HG02943 (cell line): ENCODE data around the gene COLQ.
A peak's percentile ranks its signal among the peaks of the same experiment; 100 is the strongest.
"Not testable (repeated sequence)": the region's sequence is repeated elsewhere in the genome, so short reads cannot be mapped to it uniquely, and the experiment has no call there.

Experiments used
- ATAC-seq: cut with Tn5 transposase; IDR thresholded peaks from one replicate; pipeline ENCODE4 v1.9.1; 2021; ENCODE audit warnings: mild to moderate bottlenecking, low read depth, moderate library complexity; ENCODE audit not compliant: unreplicated experiment

Gene COLQ

GRCh38 chr3:15521573-15521965 lies at the start of gene COLQ:
Gene COLQ, minus strand, starts transcription at chr3:15521706. Its CDS starts 81 bp downstream, at chr3:15521625.
- ATAC-seq, result no peak

DNA sequence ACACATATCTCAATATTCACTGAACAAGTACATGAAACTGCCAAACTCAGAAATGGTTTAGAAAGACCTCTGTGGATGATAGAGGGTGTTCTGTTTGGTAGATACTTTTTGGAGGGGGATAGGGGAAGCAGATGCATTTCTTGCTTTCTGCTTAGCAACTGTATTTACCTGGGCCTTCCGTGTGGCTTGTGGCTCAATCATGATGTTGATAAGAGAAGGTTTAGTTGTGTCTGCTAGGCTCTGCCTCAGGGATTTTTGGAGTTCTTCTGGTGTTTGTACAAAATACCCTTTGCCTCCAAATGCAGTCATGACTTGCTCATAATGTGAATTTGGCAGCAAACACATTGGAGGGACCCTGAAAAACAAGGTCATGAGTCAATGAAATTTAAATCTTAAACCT lies 41.7 kb upstream of the COLQ start:
- ATAC-seq, result no peak

DNA sequence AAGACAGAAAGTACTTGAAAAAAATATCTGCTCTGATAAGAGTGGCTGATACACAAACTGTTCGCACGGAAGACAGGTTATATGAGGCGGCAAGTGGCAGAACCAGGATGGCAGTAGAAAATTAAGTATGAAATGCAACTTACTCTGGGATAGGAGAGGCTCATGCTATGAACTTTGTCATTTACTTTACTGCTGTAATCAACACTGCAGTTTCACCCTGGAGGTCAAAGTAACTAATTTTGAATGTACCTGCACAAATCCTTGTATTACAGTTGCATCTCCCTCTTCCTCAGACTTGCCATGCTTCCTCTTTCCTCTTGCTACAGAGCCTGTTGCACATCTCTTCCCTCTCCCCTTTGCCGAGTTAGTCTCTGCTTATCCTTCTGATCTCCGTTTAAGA lies 41.1 kb upstream of the COLQ start:
- ATAC-seq, result no peak

DNA sequence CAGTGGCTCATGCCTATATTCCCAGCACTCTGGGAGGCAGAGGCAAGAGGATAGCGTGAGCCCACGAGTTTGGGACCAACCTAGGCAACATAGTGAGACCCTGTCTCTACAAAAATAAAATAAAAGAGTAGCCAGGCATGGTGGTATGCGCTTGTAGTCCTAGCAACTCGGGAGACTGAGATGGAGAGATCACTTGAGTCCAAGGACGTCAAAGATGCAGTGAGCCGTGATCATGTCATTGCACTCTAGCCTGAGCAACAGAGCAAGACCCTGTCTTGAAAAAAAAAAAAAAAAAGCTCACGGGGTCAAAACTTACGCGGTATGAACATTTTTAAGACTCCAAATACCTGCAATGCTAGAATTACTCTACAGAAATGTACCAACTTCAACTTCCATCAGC lies 37.1 kb upstream of the COLQ start:
- no peak for ATAC-seq

DNA sequence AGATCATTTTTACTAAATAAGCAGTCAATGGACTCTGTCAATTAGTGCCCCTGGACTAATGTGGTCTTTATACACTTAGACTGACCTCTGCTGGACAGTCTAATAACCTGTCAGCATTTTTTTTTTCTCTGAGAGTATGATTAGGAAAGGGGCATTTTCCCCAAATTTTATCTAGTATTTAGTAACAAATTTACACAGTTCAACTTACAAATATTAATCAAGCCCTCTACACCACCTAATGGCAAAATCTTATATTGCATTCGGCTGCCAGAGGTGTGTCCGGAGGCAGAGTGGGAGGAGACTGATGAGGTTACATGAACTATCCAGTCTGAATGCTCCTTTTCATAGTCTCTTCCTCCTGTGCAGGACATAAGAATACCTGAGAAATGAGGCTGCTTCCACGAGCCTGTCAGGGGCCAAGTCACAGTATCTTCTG lies 36.0 kb upstream of the COLQ start:
- ATAC-seq, result peak; percentile 55

DNA sequence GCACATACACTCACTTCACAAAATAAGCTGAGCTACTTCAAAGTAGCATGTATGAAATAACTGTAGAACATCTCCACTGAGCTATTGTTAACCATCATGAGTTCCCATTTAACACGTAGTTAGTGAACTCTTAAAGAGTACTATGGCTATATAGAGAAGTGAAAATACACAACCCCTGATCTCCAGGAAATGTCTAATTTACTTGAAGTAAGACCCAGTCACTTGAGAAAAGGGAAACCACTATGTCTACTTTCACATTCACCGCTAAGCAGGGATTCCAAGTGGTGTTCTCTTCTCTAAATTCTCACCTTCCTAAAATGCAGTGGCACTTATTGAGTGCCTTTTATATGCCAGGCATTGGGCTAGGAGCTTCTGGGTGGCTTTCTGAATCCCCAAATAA lies 35.0 kb upstream of the COLQ start:
- peak; percentile 65 for ATAC-seq

- no peak for ATAC-seq
Measured at GRCh38 chr3:15553749-15554148, 32.2 kb upstream of the COLQ start.

DNA sequence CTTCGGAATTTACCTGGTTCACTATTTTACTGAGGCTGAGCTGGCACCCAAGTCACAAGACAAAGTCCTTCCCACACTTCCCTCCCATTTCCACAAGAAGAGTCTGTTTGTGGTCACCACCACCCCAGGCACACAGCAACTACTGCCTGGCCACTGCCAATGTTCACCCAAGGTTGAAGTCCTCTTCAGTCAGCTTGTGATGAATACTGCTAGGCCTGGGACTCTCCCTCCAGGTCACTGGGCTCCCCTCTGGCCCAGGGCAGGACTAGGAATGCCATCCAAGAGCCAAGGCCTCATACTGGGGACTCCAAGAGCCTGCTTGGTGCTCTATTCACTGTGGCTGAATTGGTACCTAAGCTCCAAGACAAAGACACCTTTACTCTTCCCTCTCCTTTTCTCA lies 30.4 kb upstream of the COLQ start:
- ATAC-seq, result no peak

DNA sequence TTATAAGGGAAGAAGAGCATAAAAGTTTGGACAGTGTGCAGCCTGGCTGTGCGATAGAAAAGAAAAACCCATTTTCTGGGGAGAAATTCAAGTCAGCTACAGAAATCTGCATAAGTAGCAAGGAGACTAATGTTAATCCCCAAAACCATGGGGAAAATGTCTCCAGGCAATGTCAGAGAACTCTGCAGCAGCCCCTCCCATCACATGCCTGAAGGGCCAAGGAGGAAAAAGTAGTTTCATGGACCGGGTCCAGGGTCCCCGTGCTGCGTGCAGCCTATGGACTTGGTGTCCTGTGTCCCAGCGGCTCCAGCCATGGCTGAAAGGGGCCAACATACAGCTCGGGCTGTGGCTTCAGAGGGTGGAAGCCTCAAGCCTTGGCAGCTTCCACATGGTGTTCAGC lies 28.3 kb upstream of the COLQ start:
- no peak for ATAC-seq

DNA sequence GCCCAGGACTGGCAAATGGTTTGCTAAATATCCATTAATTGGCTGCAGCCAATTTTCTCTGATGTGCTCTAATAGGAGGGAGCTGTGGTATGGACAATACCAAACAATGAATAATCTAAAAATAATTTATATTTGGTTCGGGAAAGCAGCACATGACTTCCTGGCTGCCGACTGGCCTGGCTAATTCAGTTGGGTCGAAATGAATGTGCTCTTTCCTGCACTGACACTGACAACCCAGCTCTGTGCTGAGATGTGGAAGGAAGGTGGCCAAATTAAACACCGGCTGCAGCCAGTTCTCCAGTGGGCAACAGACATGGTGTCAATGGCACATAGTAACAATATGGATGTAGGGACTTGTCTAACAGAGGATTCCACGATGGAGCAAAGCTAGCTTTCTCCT lies 21.1 kb upstream of the COLQ start:
- ATAC-seq, result no peak

- ATAC-seq, result no peak
Measured at GRCh38 chr3:15541371-15541770, 19.9 kb upstream of the COLQ start.

- ATAC-seq, result no peak
Measured at GRCh38 chr3:15539066-15539465, 17.6 kb upstream of the COLQ start.

GRCh38 chr3:15538345-15538744 lies 16.8 kb upstream of the COLQ start:
- ATAC-seq, result no peak

DNA sequence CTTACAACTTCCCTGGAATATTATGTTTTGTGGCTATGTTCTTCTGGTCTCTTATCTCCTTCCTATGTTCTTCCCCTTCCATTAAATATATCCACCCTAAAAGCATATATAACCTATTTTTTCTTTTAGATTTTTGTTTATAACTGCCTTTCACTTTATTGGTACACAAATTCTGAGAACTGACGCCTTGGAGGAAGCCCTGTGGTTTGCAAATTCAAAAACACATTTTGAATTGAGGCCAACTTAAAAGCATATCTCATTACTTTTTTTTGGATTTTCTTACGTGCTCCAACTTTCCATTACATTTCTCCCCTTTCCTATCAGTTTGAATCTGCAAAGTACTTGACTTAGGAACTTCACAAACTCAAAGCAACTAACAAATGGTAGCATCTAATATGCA lies 15.3 kb upstream of the COLQ start:
- ATAC-seq, result no peak

DNA sequence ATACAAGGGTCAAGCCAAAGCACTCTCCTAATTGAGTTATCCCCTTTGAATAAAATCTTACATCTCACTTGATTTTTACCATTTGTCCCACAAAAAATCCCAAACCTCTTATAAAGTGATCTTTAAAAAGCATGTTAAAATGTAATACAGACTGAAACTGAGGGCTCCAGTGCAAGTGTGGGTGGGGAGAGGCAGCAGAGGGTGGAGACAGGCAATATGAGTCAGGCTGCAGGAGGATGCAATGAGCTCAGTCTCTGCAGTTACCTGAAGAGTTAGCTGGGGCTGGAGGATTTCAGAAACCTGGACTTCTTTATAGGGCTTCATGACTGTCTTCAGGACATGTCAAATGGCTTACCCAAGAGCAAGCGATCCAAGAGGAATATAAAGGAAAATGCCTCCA lies 14.2 kb upstream of the COLQ start:
- no peak for ATAC-seq

- ATAC-seq, result not testable (repeated sequence)
Measured at GRCh38 chr3:15532614-15533013, 11.1 kb upstream of the COLQ start.

- ATAC-seq, result no peak
Measured at GRCh38 chr3:15531346-15531745, 9.8 kb upstream of the COLQ start.

- no peak for ATAC-seq
Measured at GRCh38 chr3:15528854-15529537, 7.5 kb upstream of the COLQ start.

DNA sequence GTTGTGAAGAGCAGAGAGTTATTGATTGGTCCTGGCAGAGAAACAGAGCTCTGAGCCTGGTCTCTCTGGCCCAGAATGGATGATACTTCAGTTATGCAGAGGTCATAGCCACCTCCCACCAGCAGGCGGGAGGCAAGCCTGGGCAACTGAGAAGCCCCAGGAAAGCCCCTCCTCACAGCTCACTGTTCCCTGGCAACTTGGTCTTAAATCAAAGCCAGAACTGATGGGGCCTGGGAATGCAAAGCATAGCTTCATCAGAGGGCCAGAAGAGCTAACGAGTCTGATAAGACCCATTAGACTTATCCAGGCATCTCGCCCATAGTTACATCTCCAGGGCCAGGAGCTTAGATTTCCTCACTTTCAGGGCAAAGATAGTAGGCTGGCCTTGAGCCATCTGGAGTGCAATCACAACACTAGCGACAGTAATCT lies 5.5 kb upstream of the COLQ start:
- ATAC-seq, result no peak

GRCh38 chr3:15525790-15526189 lies 4.3 kb upstream of the COLQ start:
- no peak for ATAC-seq

GRCh38 chr3:15523660-15524417 lies 2.3 kb upstream of the COLQ start:
- ATAC-seq, result no peak

GRCh38 chr3:15522016-15522415 lies 510 bp upstream of the COLQ start:
- ATAC-seq, result no peak
